ENCODE results near the gene GRAMD1B.
"Not testable (repeated sequence)": the region's sequence is repeated elsewhere in the genome, so short reads cannot be mapped to it uniquely, and the experiment has no call there.

The GRAMD1B gene

DNA sequence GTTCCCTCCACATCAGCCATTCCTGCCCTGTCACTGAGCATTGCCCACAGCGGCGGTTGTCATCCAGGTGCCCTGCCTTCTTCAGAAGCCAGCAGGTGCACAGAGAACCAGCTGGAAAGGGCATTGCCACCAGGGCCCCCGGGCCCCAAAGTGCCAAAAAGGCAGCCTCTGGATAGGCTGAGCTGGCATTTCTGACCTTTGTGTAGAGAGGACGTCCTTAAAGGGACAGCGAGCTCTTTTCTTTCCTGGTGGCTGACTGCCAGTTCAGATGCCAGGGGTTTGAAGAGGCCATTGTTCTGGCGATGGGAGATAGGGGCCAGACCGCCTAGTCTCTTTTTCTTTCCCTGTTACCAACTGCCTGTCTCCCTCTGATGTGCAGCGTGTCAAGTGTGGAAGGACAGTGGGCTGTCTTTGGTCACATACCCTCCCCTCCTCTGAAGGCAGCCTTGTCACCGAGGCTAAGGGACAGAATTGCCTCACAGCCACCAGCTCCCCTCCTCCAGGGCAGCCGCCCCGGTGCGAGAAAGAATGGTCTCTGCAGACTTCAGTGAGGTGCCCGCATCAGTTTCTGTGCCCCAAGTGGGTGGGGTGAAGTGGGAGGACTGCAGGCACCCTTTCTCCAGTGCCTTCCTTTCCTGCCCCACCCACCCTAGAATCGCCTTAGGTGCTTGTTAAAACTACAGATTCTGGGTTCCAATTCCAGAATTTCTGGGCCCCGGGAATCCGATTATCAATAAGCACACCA is 114.7 kb downstream of the GRAMD1B start:
- DNase-seq: no peak

DNA sequence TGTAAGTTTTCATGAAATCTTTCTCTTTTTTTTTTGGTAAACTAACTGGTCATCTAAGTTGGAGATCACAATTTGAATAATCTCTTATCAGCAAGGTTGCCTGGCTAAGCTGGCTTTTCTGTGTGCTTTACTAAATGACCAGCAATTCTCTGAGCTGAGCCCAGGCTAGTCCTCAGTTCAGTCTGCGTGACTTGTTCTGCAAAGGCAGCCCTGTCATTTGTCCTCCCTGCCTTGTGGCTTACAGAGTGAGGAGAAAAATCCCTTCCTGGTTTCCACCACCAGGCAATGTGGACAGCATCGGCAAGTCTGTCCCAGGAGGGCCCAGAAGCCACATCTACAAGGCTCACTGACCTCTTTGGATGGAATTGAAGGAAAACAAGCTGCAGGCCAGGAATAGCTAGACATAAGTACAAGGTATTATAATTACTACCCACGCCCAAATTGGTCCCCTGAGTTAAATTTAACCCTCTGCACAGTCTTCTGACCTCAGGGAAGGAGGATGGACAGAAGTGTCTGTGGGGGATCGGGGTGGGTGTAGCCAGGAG is 115.7 kb downstream of the GRAMD1B start:
- DNase-seq: no peak

DNA sequence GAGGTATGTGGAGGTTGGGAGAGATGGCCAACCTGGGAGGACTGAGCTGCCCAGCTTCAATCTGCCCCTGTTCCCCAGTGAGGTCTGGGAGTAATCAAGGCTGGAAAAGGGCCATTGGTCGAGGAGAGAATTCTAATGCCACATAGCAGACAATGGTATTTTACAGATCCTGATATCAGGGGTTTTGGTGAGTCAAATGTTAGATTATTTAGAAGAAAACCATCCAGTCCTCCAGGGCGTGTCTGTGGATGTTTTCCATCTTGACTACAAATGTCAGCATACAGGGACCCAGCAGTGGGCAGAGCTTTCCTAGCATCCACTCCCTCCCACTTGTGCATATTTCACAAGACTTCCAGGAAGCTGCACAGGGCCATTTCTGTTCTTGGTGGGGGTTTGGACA is 116.4 kb downstream of the GRAMD1B start:
- no peak for DNase-seq

DNA sequence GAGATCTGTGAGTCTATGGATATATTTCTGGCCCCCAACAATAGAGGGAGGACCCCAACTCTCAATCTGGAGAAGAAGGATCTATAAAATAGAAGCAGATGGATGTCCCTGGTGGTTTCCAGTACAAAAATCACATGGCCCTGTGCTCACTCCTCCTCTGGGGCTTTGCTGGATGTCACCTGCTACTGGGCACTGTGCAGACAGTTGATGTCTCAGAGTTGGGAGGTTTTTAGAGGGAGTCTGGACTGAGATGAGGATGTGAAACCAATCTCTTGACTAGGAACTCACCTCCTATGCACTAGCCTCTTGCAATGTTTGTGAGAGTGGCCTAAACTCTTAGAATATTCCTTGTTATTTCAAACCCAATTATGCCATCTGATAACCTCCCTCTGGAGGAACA is 117.1 kb downstream of the GRAMD1B start:
- no peak for DNase-seq

DNA sequence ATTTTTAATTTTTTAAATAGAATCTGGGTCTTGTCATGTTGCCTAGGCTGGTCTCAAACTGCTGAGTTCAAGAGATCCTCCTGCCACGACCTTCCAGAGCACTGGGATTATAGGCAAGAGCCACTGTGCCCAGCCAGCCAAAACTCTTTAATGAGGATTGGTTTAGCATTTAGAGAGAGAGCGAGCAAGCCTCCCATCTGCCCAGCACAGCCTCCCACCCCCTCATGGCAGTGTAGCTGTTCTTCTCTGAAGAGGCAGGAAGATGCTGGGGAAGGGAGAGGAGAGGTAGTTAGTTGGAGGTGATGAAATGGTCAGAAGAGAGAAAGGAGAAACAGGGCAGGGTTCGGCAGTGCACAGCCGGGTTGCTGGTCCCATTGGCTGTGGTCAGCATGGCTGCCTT is 118.7 kb downstream of the GRAMD1B start:
- no peak for DNase-seq

DNA sequence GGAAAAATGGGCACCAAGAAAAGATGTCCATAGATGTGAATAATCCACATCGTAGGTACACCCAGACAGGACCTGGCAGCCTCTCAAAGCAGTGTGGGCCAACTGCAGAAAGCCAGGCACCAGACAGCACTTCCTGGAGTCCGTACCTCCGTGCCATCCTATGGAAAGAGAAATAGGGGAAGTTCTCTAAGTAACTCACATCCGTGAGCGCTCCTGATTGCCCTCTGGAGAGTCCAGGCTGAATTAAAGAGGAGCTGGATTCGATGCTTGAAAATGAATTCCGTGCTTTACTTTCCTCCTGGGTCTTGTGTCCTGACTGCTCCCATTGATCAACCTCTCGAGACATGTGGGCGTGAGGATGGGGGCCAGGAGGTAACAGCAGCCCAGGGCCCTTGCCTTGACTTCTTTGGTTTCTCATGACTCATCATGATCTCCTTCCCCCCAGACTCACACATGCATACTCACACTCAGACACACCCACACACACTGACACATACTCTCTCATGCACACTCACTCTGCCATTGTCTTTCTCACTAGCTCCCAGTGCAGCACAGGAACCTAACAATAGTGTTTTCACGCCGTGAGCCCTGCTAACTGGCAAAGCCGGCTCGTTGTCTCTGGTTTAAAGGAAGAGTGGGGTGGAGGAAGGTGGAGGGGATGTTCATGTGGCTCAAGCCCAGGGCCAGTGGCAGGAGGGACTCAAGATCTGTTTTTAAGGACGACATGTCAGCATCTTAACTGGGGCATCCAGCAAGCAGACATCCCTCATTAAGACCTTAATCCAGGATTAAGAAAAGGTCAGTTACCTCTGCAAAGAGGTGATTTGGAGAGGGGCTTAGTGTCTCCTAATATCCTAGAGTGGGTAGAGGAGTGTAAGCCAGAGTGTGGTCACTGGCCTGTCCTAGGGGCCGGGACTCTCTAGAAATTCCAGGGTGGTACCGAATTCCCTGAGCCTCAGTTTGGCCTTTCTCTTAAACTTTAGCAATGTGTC is 120.2 kb downstream of the GRAMD1B start:
- DNase-seq: no peak

DNA sequence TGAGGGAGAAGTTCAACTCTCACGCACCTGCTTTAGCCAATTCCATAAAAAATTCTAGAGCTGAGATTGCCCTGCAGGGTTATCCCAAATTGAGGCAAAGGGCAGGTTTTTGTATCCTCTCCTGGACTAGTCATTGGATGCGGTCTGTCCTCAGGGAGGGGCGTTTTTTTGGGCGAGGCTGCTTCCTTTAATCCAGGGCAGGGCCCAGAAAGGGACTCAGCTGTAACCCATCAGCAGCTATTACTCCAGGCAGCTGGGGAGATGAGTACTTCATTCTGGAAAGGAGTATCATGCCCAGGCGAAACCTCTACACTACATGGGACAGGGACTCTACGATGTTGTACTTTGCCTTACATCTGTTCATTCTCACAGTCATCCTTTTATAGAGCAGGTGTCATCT is 121.0 kb downstream of the GRAMD1B start:
- DNase-seq: no peak

DNA sequence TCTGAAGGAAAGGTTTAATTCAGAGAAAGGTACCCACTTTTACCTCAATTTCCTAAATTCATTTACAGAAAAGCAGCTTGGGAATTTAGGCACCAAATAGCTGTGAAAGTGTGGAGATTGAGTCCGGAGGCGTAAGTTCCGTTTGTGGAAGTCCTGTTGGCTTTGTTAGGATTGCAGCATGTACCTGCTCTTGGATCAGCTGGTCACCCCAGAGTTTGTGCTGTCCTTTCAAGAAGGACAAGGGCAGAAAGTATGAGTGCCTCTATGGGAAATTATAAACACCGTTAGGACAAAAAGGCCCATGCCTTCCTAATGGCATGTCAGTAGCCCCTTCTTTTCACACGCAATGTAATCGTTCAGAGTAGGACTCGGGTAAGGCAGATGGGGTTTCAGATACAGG is 126.6 kb downstream of the GRAMD1B start:
- no peak for DNase-seq

DNA sequence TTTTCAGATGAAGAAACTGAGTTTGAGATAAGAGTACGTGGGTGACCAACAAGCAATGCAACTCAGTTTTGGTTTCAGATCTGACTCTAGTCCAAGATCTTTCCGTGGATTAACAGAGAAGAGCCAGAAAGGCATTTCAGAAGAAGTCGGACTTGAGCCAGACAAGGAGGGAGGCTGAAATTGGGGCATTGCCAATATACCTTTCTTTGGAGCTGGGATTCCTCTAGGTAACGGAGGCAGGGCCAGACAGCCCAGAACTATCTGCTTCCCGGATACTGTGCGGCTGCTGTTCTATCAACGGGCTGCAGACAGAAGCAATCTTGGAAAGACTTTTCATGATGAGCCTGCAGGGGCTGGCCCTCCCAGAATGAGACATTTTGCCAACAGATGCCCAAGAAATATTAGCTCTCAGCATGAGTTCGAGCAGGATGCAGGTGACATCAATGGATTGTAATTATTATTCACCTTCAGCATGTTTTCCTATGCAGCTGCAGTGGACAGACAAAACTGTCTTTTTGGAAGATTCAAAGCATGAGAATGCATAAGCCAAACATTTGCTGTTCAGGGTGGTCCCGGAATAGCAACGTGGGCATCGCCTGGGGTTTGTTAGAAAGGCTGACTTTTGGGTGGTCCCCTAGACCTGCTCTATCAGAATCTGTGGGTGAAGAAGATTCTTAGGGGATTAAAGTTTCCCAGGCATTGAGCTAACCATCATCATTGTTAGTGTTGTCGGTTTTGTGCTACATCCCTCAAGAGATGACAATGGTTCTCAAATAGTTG is 128.7 kb downstream of the GRAMD1B start:
- DNase-seq: no peak

DNA sequence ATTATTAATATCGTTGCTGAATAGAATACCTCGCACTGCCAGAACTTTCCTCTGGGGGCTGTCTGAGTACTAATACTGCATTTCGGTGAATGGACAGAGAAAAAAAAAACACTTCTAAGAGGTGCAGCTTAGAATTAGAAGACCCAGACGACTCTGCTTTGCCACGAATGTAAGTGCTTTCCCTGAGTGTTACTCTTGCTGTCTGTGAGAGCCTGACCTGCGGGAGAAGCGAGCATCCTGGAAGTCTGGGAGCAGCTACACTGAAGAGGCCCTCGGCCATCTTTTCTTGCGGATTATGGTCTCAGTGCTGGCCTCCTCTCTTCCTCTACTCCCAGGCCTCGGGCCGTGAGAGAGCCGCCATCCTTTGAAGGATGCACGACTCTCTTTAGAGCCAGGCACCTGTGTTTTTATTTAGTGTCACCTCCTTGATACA is 129.5 kb downstream of the GRAMD1B start:
- DNase-seq: no peak

DNA sequence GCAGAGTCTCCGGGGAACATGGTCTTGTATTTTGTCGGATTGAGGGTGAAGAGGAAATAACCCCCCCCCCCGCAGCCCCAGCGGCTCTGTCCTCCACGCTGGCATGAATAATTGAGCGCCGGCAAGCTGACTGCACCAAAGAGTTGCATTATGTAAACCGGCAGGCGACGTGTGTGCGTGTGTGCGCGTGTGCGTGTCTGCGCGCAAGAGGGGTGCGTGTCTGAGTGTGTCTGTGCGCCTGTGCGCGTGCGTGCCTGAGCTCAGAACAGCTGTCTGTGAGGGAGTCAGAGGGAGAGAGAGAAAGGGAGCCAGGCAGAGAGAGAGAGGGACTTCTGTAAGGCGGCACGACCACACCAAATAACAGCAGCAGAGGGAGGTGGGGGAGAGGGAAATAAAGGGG is 129.9 kb downstream of the GRAMD1B start:
- DNase-seq: peak; percentile 38

DNA sequence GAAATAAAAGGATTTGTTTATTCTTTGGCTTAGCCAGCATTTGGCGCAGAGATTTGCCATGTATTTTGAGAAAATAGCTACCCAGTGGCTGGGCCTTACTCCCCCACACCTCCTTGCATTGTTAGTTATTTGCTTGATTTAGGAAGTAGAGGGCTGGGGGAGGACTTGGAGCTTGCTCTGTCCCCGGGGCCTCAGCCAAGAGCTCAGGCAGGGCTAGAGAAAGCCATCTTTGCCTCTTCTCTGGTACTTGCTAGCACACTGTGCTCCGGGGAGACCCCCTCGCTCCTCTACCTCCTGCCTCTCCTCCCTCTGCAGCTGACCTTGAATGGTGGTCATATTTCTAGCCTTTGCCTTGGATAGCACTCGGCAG is 131.3 kb downstream of the GRAMD1B start:
- no peak for DNase-seq

DNA sequence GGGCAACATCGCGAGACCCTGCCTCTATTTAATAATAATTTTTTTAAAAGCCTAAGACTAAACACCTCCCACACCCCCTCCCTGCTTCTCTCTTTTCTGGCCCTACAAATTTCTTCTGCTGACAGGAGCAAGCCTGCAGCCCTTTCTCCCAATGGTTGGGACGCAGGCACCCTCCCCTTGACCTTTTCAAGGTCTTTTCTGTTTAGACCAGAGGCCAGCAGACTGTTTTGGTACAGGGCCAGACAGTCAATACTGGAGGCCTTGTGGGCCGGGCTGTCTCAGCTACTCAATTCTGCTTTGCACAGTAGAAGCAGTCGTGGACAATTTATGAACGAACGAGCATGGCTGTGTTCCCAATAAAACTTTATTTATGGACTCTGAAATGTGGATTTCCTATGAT is 132.1 kb downstream of the GRAMD1B start:
- DNase-seq: no peak

DNA sequence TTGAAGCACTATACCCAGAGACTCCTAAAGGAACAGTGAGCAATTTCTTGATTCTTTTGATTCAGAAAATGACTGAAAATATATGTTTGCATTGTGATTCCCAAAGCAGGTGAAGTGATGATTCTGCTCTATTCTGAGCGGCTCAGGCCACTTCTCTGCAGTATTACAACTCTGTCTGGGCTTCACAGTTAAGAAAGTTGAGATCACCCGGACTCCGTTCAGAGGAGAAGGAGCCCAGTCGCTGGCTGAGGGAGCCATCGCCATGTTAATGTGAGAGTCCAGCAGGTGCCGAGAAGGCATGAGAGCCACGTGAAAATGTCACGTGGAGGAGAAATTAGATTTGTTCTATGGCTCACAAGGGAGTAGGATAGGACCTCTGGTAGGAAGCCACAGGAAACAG is 132.8 kb downstream of the GRAMD1B start:
- no peak for DNase-seq

DNA sequence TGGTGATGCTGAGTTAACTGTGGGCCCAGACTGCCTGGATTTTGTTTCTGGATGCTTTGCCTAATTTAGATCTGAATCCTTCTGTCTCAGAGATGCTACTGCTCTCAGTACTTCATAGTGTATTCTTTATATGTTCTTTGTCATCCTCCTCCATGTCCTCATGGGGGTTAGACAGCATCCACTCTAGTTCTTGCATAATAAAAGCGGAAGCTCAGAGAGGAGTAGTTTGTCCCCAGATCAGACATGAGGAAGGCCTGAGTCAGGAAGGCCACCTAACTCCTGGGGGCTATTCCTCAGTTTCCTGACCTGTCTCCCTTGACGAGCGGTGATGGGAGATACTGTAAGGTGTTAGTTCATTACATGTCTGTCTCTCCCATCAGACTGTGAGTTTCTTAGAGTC is 134.2 kb downstream of the GRAMD1B start:
- no peak for DNase-seq

DNA sequence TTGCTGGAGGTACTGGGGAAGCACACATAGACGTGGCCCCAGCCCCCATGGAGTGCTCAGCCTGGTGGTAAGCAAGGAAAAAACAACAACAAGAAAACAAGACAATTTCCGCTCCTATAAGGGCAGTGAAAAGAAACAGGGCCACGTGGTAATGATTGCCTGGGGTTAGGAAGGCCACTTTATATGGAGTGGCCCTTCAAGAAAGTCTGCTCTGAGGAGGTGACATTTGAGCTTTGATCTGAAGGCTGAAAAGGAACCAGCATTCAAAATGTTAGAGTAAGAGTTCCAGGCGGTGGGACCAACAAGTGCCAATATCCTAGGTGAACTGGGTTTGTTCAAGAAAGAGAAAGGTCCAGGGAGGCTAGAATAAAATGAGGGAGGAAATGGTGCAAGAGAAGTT is 136.8 kb downstream of the GRAMD1B start:
- no peak for DNase-seq

DNA sequence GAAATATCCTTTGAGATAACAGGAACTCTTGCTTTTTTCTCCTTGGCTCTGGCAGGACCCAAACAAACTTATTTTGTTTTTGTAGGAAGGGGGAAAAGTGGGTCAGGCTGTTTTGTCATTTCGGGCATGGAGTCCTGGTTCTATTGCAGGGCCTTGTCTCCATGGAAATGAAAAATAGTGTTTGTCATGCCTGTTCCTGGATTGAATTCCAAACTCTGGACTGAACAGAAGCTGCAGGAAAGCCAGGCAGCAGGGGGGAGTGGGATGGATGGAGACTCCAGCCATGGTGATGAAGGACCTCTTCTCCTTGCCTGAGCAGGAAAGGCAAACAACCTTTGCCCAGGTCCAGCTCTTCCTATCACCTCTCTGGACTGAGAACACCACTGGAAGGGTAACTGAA is 137.4 kb downstream of the GRAMD1B start:
- DNase-seq: no peak

DNA sequence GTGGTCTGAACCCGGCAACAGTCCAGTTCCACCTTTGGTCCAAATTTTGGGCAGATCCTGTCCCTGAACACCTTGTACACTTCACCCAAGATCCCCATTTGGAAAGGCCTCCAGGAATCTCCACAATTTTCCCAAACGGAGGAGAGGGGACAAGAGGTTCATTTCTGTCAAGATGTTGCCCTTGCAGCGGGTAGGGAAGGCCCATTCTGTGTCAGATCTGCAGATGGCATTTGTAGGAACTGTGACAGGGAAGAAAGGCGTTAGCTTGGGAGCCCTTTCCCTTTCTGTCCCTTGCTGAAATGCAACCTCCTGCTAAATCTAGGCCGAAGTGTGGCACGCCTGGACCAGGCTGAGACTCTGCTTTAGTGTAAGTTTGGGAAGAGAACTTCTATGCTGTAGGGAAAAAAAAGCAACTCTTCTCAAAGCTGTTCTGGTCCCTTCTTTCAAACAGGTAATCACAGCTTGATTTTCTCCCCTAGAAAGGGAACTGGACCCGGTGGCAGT is 138.3 kb downstream of the GRAMD1B start:
- no peak for DNase-seq

DNA sequence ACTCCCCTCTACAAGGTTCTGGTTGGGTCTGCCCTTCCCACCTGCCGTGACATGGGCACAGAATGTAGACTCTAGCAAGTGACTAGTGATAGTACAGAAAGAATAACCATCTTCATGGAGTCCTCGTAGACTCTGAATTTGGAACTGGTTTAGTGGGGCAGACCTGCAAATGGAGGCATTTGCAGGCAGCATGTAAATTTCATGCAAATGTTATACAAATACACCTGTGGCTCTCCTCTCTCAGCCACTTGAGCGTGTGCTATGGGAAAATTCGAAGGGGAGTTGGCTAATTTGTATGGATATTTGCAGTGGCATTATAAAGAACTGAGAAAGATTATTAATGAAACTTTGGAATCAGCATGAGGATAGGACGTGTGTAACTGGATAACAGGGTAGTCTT is 139.3 kb downstream of the GRAMD1B start:
- DNase-seq: no peak

DNA sequence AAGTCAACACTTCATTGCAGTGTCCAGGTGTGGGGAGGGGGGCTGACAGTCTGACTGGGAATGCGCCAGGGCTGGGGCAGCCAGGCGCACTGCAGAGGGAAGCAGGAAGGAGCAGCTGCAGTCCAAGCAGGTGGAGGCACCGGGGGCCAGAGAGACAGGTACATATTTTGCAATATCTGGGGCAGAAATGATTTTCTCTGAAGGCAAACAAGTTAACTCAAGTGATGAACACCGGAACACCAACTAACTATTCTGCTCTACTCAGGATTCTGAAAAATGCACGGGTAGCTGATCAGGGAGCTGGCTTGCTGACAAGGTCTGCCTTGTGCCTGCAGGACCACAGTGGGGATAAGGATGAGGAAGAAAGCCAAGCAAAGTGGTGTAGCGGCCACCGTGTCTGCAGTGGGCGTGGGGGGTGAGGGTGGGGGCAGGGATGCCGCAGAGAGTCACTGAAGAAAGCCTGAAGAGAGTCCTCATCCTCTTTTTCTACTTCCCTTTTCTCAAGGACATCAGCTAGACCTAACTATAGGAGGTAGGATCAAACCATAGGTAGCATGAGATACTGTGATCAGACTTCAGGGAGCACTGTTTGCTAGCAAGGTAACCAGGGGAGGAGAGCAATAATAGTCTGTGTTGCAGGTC is 141.0 kb downstream of the GRAMD1B start:
- DNase-seq: no peak

DNA sequence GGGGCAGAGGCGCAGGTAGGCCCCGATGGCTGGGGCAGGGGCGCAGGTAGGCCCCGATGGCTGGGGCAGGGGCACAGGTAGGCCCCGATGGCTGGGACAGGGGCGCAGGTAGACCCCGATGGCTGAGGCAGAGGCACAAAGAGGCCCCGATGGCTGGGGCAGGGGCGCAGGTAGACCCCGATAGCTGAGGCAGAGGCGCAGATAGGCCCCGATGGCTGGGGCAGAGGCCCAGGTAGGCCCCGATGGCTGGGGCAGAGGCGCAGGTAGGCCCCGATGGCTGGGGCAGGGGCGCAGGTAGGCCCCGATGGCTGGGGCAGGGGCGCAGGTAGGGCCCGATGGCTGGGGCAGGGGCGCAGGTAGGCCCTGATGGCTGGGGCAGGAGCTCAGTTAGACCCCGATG is 142.7 kb downstream of the GRAMD1B start:
- not testable (repeated sequence) for DNase-seq

DNA sequence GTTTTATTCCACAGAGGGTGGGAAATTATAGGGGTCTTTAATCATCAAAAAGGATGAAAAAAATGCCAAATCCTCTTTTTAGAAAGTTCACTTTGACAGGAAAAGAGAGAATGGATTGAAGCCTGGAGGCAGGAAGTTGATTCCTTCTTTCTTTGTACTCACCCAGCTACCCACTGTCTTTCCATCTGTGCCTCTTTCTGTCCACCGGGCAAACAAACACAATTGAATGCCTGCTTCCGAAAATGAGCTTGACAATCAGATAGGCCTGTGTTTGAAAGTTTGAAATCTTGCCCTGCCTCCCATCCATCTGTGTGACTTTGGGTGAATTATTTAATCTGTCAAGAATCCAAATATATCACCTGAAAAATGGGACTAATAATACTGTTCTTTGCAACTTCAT is 143.2 kb downstream of the GRAMD1B start:
- no peak for DNase-seq

Measured in stimulated activated CD4-positive, alpha-beta T cell treated with anti-CD3 and anti-CD28 coated beads, Interleukin-4, amount 100 ng/mL, for 1 hour (primary cell).